Left ventricle myocardium inferior (tissue), 1 donor: ENCODE data around the gene SELENBP1. TPM values are rescaled to one million over a fixed set of nuclear protein-coding genes. Genes with fewer than 3 reads are reported as not detected.

Source experiments
- DNase-seq: peaks from one replicate; pipeline ENCODE4 v3.0.0-alpha.2; 2020
- H3K27ac ChIP-seq: fragments of 200-600 bp; replicated peaks from 2 replicates; pipeline ENCODE4 v1.8.0; 2021
- H3K27me3 ChIP-seq: fragments of 200-600 bp; 2 replicates; pipeline ENCODE4 v1.8.0; 2021; ENCODE audit warnings: low read depth
- H3K36me3 ChIP-seq: fragments of 200-600 bp; 2 replicates; pipeline ENCODE4 v1.8.0; 2021
- H3K4me1 ChIP-seq: fragments of 200-600 bp; 2 replicates; pipeline ENCODE4 v1.8.0; 2021
- H3K4me3 ChIP-seq: fragments of 200-600 bp; 2 replicates; pipeline ENCODE4 v1.8.0; 2021; ENCODE audit warnings: mild to moderate bottlenecking, moderate library complexity
- H3K9me3 ChIP-seq: fragments of 200-600 bp; replicated peaks from 2 replicates; pipeline ENCODE4 v1.8.0; 2021
- CTCF ChIP-seq: fragments of 200-600 bp; IDR thresholded peaks from 2 replicates; pipeline ENCODE4 v1.8.0; 2021; ENCODE audit warnings: antibody characterized with exemption, mild to moderate bottlenecking, borderline replicate concordance
- intact Hi-C: fragments of 100-400 bp; cut with micrococcal nuclease; formaldehyde crosslinking; loops from one replicate; pipeline ENCODE4 v1.11.0; 2022
- total RNA-seq: library from RNA; stranded (reverse); fragmentation: NEBNext Ultra II Directional; extraction: Animal tissue kit (Norgen Biotek cat#: 25700); gene quantifications from one replicate; pipeline ENCODE4 v1.2.1, GENCODE V29; 2021
- donor health status: DM: no; HTN: yes; CAD: no; lungs with severe emphysema.

SELENBP1 gene
- total RNA-seq, 1 donor from 2014 or later = 66.3 TPM

- Histone ChIP-seq H3K27ac (peak overlapping the region; percentile 98), H3K36me3 (peaks cover 46% of the 10 kb centered on the region), H3K9me3 (no peaks in the 10 kb centered on the region), H3K27me3 (no peaks in the 10 kb centered on the region), H3K4me3 (peak overlapping the region; percentile 94), H3K4me1 (peaks cover 57% of the 10 kb centered on the region)
- DNase-seq = no peak
- intact Hi-C loops = no loop called here
- TF ChIP-seq CTCF = no peak
Measured at GRCh38 chr1:151325646-151326429, 46.7 kb downstream of the SELENBP1 start.

- peaks cover 52% of the 10 kb centered on the region for H3K36me3 ChIP-seq
- H3K4me3 ChIP-seq = peak overlapping the region; percentile 94
- no peak for TF ChIP-seq CTCF
- H3K9me3 ChIP-seq = no peaks in the 10 kb centered on the region
- DNase-seq = no peak
- no peaks in the 10 kb centered on the region for H3K27me3 ChIP-seq
- no peak overlapping the region for H3K27ac ChIP-seq
- intact Hi-C loops = no loop called here
- H3K4me1 ChIP-seq = peaks cover 57% of the 10 kb centered on the region
Measured at GRCh38 chr1:151325231-151325630, 47.3 kb downstream of the SELENBP1 start.

DNA sequence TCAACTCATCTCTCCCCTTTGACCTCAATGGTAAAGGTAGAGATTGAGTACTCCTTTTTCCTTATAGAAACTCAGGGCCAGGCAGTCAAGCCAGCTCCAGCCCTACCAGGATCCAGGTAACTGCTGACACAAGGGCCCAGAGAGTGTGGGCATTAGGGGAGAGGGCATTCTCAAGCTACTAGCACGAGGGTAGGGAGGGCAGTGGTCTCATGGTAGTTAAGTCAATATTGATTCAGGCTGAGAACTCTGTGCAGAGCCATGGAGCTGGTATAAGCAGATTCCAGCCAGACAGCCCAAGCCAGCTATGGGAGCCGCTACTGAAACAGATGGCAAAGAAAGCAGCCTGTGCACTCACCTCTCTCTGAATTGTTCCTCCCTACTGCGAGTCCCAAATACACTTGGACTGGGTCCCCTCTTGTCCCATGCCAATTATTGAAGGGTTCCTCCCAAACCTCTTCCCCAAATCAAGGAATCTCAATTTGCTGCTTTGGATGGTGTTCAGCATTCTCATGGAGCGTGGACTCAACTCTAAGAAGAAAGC, 48.0 kb downstream of the SELENBP1 start:
- Histone ChIP-seq H3K36me3 (peaks cover 60% of the 10 kb centered on the region), H3K27ac (no peak overlapping the region), H3K4me1 (peaks cover 57% of the 10 kb centered on the region), H3K9me3 (no peaks in the 10 kb centered on the region), H3K4me3 (peak overlapping the region; percentile 94), H3K27me3 (no peaks in the 10 kb centered on the region)
- intact Hi-C loops = no loop called here
- DNase-seq = no peak
- no peak for TF ChIP-seq CTCF

DNA sequence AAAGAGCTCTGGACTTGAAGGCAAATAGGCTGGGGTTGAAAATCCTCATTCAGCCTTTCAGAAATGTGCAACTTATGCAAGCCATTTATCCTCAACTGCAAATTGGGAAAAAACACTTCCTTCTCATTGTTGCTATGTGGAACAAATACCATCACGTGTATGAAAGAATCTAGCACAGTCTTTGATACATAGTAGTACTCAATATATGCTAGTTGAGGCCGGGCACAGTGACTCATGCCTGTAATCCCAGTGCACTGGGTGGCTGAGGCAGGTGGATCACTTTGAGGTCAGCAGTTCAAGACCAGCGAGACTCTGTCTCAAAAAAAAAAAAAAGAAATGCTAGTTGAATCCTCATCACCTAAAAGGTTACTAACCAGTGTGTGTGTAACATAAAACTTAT, 53.5 kb downstream of the SELENBP1 start:
- intact Hi-C loops = no loop called here
- H3K27ac ChIP-seq = no peak overlapping the region
- no peaks in the 10 kb centered on the region for H3K9me3 ChIP-seq
- no peak overlapping the region for H3K4me3 ChIP-seq
- no peak for TF ChIP-seq CTCF
- peaks cover 38% of the 10 kb centered on the region for H3K4me1 ChIP-seq
- peaks cover 86% of the 10 kb centered on the region for H3K36me3 ChIP-seq
- no peaks in the 10 kb centered on the region for H3K27me3 ChIP-seq
- DNase-seq = no peak

DNA sequence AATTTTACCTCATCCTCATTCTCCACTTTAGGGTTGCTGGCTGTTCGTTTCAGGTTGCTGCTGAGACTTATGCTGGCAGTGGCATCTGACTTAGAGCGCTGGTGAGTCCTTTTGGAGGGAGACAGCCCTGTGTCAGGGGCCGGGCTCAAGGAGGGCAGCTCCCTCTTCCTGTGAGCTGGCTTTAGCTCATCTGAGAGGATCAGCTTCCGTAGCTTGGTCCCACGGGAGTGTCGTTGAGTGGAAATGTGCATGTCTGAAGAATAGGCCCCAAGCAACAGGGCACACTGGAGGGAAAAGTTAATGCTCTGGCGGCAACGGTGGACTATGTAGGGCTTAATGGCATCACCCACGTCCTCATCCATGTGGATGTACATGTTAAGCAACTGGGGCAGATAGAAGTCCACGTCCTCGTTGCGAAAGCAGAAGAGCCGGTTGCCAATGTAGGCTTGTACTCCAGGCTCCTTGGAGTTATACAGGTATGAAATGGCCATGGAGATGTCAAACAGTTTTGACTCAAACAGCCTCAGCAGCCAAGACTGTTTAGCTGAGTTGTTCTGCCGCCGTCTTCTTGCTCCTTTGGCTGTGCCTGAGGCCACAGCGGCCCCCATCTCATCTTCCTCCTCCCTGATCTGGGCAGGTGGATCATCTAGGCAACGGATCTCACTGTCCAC, 56.8 kb downstream of the SELENBP1 start:
- H3K27me3 ChIP-seq = no peaks in the 10 kb centered on the region
- no peak for TF ChIP-seq CTCF
- no peak overlapping the region for H3K27ac ChIP-seq
- intact Hi-C loops = no loop called here
- no peaks in the 10 kb centered on the region for H3K9me3 ChIP-seq
- H3K4me1 ChIP-seq = peaks cover 58% of the 10 kb centered on the region
- H3K36me3 ChIP-seq = peaks cover 61% of the 10 kb centered on the region
- no peak overlapping the region for H3K4me3 ChIP-seq
- DNase-seq = no peak

Other genes with a start within 250 kb of the SELENBP1 start
- gene SEMA6C, start 226.1 kb downstream of the SELENBP1 start, total RNA-seq = 77.7 TPM
- 0.88 TPM for gene TNFAIP8L2, start 216.1 kb downstream of the SELENBP1 start, total RNA-seq
- gene LYSMD1, start 206.8 kb downstream of the SELENBP1 start, total RNA-seq = 12.0 TPM
- 19.4 TPM for gene SCNM1, start 206.6 kb downstream of the SELENBP1 start, total RNA-seq
- gene TMOD4, start 196.7 kb downstream of the SELENBP1 start, total RNA-seq = not detected
- 40.5 TPM for gene VPS72, start 182.5 kb downstream of the SELENBP1 start, total RNA-seq
- gene PIP5K1A, start 174.2 kb downstream of the SELENBP1 start, total RNA-seq = 28.5 TPM
- gene PSMD4, start 118.0 kb downstream of the SELENBP1 start, total RNA-seq = 142 TPM
- gene ZNF687, start 90.4 kb downstream of the SELENBP1 start, total RNA-seq = 11.2 TPM
- 44.5 TPM for gene PI4KB, start 45.3 kb downstream of the SELENBP1 start, total RNA-seq
- gene RFX5, start 25.5 kb downstream of the SELENBP1 start, total RNA-seq = 21.0 TPM
- 186 TPM for gene PSMB4, start 26.9 kb upstream of the SELENBP1 start, total RNA-seq
- 37.3 TPM for gene POGZ, start 86.8 kb upstream of the SELENBP1 start, total RNA-seq
- 0.52 TPM for gene CGN, start 138.7 kb upstream of the SELENBP1 start, total RNA-seq
- gene TUFT1, start 167.6 kb upstream of the SELENBP1 start, total RNA-seq = 3.6 TPM
- 31.8 TPM for gene SNX27, start 239.3 kb upstream of the SELENBP1 start, total RNA-seq